ENCODE results near the gene SMYD3. TPM values are rescaled to one million over a fixed set of nuclear protein-coding genes. Genes with fewer than 3 reads are reported as not detected.

SMYD3 gene
- total RNA-seq, 2 experiments from 2014 or later: 22.6 to 24.6 TPM

DNA sequence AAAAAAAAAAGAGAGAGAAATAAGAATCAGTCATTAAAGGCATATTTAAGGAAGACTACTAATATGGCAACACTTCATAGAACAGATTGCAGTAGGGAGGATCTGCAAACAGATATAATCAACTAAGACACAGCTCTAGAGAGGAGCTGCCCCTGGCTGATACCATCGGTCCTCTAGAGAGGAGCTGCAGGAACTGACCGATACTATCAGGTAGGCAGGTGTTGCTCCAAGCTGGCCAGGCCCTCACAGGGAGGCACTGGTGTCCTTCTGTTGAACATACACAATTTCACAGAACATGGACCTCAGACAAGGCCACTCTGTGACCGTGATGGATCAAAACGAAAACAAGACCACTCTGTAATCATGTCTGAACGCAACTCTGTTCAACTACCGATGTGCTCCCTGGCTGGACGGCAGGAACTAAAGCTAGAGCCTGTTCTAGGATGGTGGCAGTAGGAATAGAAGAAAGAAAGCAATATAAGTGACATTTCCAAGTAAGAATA, 15.5 kb downstream of the SMYD3 start:
- POLR2A ChIA-PET: interaction anchor here (0.5 to 1.3 kb wide), 2 partner anchors 15 to 179 kb away, joined by 3 to 4 read pairs; partner anchors contain the start of gene SMYD3
- TF ChIP-seq, protein P1, sequence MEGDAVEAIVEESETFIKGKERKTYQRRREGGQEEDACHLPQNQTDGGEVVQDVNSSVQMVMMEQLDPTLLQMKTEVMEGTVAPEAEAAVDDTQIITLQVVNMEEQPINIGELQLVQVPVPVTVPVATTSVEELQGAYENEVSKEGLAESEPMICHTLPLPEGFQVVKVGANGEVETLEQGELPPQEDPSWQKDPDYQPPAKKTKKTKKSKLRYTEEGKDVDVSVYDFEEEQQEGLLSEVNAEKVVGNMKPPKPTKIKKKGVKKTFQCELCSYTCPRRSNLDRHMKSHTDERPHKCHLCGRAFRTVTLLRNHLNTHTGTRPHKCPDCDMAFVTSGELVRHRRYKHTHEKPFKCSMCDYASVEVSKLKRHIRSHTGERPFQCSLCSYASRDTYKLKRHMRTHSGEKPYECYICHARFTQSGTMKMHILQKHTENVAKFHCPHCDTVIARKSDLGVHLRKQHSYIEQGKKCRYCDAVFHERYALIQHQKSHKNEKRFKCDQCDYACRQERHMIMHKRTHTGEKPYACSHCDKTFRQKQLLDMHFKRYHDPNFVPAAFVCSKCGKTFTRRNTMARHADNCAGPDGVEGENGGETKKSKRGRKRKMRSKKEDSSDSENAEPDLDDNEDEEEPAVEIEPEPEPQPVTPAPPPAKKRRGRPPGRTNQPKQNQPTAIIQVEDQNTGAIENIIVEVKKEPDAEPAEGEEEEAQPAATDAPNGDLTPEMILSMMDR (IDR thresholded peaks at IDR 0.05): no peak
- no peak for DNase-seq
- Mint-ChIP-seq H3K9me3 (no peaks in the 10 kb centered on the region), H3K27me3 (no peaks in the 10 kb centered on the region), H3K4me3 (no peak overlapping the region), H3K36me3 (ENCODE audit: low read depth) (peaks cover 1% of the 10 kb centered on the region), H3K27ac (no peak overlapping the region), H3K4me1 (ENCODE audit: low read depth) (peaks cover 9% of the 10 kb centered on the region)
- CTCF ChIA-PET: interaction anchor here (0.9 to 3.2 kb wide), 4 partner anchors 8 to 1338 kb away, joined by 3 to 11 read pairs (median 6); partner anchors contain the start of gene SCCPDH
- intact Hi-C loops (cut with micrococcal nuclease): loop anchor here (5.0 kb wide), 2 partner anchors 211 to 479 kb away; no protein-coding TSS in a partner anchor
- ATAC-seq: no peak

DNA sequence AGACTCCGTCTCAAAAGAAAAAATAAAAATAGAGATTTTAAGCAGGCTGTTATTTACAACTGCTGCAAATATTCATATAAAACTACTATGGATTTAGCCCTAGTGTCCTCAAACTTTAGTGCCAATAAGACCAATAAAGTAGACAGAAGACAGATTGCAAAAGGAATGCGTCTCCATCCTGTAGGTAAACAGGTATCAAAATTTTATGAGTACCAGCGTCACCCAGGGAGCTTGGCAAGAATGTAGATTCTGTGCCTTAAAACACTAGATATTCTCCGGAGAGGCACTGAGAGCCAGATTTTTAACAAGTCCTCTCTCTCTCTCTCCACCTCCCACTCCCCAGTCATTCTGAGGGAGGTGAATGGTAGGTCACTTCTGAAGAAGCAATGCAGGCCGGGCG, 18.4 kb downstream of the SMYD3 start:
- POLR2A ChIA-PET: no interaction called here
- peaks cover 14% of the 10 kb centered on the region for H3K4me1 Mint-ChIP-seq (ENCODE audit: low read depth)
- CTCF ChIA-PET: interaction anchor here (1.2 to 1.5 kb wide), 2 partner anchors 9 to 1336 kb away, joined by 3 to 5 read pairs; no protein-coding TSS in a partner anchor
- no peaks in the 10 kb centered on the region for H3K27me3 Mint-ChIP-seq
- H3K9me3 Mint-ChIP-seq: no peaks in the 10 kb centered on the region
- intact Hi-C loops (cut with micrococcal nuclease): no loop called here
- TF ChIP-seq, protein P1 (IDR thresholded peaks at IDR 0.05): no peak
- DNase-seq (no peak), ATAC-seq (no peak)
- H3K27ac Mint-ChIP-seq: no peak overlapping the region
- no peak overlapping the region for H3K4me3 Mint-ChIP-seq
- peaks cover 1% of the 10 kb centered on the region for H3K36me3 Mint-ChIP-seq (ENCODE audit: low read depth)

DNA sequence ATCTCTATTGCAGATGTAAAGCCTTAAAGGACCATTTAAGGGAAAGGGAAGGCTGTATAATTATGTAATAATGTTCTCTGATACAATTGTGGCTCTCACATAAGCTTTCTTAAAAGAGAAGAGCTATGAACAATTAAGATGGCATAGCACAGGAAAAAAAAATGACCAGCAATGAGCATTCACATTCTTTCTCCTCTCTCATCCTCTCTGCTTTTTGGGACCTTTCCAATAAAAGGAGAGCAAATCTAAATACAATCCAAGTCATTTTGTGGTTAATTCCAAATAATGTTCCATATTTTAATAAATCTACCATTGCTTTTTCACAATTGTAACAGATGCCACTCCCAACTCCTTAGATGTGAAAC, 23.5 kb downstream of the SMYD3 start:
- peaks cover 29% of the 10 kb centered on the region for H3K4me1 Mint-ChIP-seq (ENCODE audit: low read depth)
- ChIA-PET CTCF (interaction anchor here (1.3 to 1.6 kb wide), 3 partner anchors 9 to 14 kb away, joined by 5 to 7 read pairs (median 6); no protein-coding TSS in a partner anchor), POLR2A (no interaction called here)
- no peaks in the 10 kb centered on the region for H3K27me3 Mint-ChIP-seq
- H3K27ac Mint-ChIP-seq: no peak overlapping the region
- no peak overlapping the region for H3K4me3 Mint-ChIP-seq
- H3K9me3 Mint-ChIP-seq: no peaks in the 10 kb centered on the region
- ATAC-seq: no peak
- TF ChIP-seq, protein P1 (IDR thresholded peaks at IDR 0.05): no peak
- H3K36me3 Mint-ChIP-seq (ENCODE audit: low read depth): peaks cover 1% of the 10 kb centered on the region
- no peak for DNase-seq
- intact Hi-C loops (cut with micrococcal nuclease): no loop called here

DNA sequence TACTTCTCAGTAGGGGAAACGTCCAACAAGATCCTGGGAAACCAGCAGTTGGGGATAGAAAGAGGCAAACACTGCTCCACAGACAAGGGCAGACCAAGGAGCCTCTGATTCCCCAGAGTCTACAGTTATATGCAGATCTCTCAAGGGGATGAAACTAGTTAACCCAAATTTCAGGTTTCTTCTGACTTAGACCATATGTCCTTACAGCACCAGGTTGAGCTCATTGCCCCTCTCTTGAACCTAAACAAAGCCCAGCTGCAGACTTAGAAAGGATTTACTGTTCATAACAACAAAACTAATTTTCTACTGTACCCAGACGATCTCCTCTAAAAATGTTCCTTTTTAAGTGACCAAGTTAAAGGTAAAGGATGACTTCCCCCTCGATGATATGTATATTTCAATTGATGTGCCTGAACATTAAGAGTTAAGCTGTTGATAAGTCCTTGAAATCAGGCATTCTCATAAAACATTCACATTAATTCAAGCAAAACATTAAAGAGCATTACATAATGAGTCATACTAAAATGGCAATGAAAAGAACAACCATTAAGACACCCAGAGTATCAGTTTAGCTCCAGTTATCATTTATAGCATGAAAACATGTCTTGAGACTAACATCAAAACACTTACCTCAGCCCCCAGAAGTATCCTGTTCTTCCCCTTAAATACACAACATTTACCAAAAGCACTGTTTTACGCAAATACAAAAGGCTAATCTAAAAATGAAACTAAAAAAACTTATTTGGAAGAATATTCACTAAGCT, 24.1 kb downstream of the SMYD3 start:
- Mint-ChIP-seq H3K27me3 (no peaks in the 10 kb centered on the region), H3K27ac (peak overlapping the region; percentile 43), H3K36me3 (ENCODE audit: low read depth) (peaks cover 1% of the 10 kb centered on the region), H3K9me3 (no peaks in the 10 kb centered on the region), H3K4me3 (no peak overlapping the region), H3K4me1 (ENCODE audit: low read depth) (peaks cover 30% of the 10 kb centered on the region)
- CTCF ChIA-PET: interaction anchor here (1.3 to 1.6 kb wide), 3 partner anchors 9 to 15 kb away, joined by 5 to 7 read pairs (median 6); no protein-coding TSS in a partner anchor
- TF ChIP-seq, protein P1 (IDR thresholded peaks at IDR 0.05): no peak
- peak; percentile 60 for ATAC-seq
- intact Hi-C loops (cut with micrococcal nuclease): no loop called here
- POLR2A ChIA-PET: no interaction called here
- DNase-seq: no peak

DNA sequence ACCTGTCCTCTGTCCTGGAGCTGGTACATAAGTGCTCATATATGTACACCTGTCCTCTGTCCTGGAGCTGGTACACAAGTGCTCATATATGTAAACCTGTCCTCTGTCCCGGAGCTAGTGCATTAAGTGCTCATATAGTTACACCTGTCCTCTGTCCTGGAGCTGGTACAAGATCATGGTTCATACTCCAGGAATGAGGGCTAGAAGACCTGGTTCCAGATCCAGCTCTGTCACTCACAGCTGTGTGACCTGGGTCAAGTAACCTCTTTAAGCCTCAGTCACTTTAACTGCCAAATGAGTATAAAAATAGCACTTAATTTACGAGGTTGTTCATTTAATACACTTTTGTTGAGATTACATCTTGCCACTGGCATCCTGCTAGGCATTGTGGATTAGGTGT, 28.0 kb downstream of the SMYD3 start:
- TF ChIP-seq, protein P1 (IDR thresholded peaks at IDR 0.05): no peak
- Mint-ChIP-seq H3K36me3 (ENCODE audit: low read depth) (no peaks in the 10 kb centered on the region), H3K4me3 (no peak overlapping the region), H3K4me1 (ENCODE audit: low read depth) (peaks cover 42% of the 10 kb centered on the region), H3K27me3 (no peaks in the 10 kb centered on the region), H3K9me3 (no peaks in the 10 kb centered on the region), H3K27ac (no peak overlapping the region)
- ChIA-PET POLR2A (no interaction called here), CTCF (no interaction called here)
- ATAC-seq (no peak), DNase-seq (no peak)
- intact Hi-C loops (cut with micrococcal nuclease): loop anchor here (10.0 kb wide), 1 partner anchor 144 kb away; no protein-coding TSS in a partner anchor
